CMK (cell line): ENCODE results near the gene MLH1.
"Not testable (repeated sequence)": the region's sequence is repeated elsewhere in the genome, so short reads cannot be mapped to it uniquely, and the experiment has no call there.

Experiments
- DNase-seq: peaks from one replicate; pipeline ENCODE4 v3.0.0-alpha.2; 2010; ENCODE audit warnings: low read depth

Gene MLH1

GRCh38 chr3:37039161-37039846 is 46.0 kb downstream of the MLH1 start:
- no peak for DNase-seq

DNA sequence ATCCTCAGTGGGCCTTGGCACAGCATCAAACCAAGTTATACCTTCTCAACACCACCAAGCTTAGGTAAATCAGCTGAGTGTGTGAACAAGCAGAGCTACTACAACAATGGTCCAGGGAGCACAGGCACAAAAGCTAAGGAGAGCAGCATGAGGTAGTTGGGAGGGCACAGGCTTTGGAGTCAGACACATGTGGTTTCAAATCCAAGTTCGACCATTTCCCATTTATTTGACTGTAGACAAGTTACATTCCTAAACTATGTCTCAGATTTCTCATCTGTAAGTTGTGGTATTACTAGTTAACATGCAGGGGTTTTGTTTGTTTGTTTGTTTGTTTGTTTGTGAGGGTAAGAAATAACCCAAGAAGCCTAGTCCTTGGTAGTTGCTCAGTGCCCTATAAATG is 46.9 kb downstream of the MLH1 start:
- DNase-seq: no peak

- no peak for DNase-seq
These were observed 48.4 kb downstream of the MLH1 start for GRCh38 chr3:37041546-37042195.

- not testable (repeated sequence) for DNase-seq
These were observed 49.4 kb downstream of the MLH1 start for GRCh38 chr3:37042712-37043111.

DNA sequence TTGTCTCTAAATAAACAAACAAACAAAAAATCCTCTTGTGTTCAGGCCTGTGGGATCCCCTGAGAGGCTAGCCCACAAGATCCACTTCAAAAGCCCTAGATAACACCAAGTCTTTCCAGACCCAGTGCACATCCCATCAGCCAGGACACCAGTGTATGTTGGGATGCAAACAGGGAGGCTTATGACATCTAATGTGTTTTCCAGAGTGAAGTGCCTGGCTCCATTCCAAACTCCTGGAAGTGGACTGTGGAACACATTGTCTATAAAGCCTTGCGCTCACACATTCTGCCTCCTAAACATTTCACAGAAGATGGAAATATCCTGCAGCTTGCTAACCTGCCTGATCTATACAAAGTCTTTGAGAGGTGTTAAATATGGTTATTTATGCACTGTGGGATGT is 57.0 kb downstream of the MLH1 start:
- no peak for DNase-seq

GRCh38 chr3:37052860-37053259 is 59.5 kb downstream of the MLH1 start:
- DNase-seq: no peak

GRCh38 chr3:37053337-37053736 is 60.0 kb downstream of the MLH1 start:
- DNase-seq: no peak

- no peak for DNase-seq
These were observed 60.4 kb downstream of the MLH1 start for GRCh38 chr3:37053753-37054152.

GRCh38 chr3:37054370-37054769 is 61.1 kb downstream of the MLH1 start:
- DNase-seq: no peak

GRCh38 chr3:37055077-37055476 is 61.8 kb downstream of the MLH1 start:
- DNase-seq: not testable (repeated sequence)

DNA sequence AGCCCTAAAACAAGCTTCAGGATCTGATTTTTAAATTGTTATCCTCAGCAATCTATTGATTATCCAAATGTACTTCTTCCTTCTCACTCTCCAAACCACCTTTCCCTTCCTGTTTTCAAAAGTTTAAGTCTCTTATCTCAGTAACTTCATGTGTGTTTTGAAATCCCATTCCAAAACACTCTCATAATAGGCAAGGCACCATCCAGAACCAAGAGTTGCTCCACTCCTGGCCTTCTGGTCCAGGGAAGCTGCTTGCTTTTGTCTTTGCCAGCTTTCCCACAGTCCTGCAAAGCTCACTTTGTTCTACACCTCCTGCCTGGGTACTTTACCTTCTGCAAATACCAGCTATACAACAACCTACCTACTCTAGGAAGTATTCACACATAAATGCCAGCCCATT is 63.5 kb downstream of the MLH1 start:
- DNase-seq: no peak

DNA sequence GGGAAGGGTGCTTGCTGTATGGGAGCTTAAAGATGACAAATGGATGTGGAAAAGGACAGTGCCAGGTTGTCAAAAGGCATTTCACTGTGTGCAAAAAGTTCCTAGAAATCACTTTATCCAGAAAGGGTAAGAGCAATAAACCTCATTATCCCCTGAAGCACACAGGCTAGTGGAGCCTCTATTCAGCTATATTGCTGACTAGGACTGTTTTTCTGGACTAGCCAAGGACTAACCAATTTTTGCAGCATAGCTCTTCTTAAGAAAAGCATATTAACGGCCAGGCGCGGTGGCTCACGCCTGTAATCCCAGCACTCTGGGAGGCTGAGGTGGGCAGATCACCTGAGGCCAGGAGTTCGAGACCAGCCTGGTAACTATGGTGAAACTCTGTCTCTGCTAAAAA is 64.8 kb downstream of the MLH1 start:
- no peak for DNase-seq

- DNase-seq: no peak
These were observed 71.4 kb downstream of the MLH1 start for GRCh38 chr3:37064747-37065146.

DNA sequence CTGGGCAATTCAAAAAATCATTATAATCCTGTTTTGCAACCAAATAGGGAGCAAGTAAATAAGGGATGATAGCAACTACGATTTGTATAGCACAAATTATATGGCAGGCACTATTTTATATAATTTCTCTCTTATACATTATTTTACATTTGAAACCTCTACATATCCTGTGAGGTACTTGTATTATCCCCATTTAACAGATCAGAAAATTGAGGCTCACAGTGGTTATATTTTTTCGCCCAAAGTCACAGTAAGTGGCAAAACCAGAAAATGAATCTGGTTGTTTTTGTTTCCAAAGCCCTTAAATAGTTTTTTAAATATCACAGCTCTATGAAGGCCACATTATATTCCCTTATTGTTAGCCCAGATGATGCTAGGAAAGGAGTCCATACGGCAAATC is 74.3 kb downstream of the MLH1 start:
- no peak for DNase-seq

DNA sequence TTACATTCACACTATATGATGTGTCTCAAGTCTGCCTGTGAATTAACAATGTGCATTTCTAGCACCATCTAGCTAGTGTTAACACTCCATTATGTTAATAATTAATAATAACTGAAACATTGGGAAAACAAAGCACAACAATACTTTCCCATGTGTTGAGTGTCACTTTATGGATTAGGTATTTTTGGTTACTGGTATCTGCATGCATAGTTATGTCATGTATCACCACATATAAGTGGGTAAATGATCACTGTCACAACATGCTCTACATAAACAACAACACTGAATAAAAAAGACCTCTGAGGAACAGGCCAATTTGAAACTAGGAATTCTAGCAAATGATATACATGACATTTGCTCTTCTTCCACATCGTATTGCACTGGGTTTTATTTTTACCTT is 74.7 kb downstream of the MLH1 start:
- no peak for DNase-seq

DNA sequence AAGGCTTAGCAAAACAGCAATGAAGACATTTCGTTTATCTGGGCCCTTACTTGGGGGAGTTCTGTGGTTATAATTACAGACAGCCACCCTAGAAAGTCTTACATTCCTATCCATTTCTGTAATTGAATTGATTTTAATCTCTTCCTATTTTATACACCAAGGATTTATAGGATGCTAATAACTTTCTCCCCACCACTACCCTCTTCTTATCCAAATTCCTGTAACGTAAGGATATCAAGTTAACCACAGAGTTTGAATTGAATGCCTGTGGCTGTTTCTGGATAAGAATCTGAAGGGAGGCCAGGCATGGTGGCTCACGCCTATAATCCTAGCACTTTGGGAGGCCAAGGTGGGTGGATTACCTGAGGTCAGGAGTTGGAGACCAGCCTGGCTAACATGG is 78.6 kb downstream of the MLH1 start:
- no peak for DNase-seq

DNA sequence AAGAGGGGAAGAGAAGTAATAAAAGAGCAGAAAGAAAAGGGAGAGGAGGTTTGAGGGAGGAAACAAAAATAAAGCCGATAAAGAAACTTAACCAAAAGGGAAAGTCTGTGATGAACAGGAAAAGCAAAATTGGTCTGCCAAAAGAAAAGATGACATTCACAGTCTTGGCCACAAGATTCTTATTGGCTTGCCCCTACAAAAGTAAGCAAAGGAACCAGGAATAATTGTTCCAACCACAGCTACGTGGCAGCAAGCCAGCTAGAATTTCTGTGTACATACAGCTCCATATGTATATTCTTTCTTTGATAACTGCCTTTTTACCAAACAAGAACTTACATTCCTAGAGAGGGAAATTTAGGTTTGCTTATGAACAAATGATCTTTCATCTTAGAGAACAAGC is 79.6 kb downstream of the MLH1 start:
- DNase-seq: peak; percentile 14

GRCh38 chr3:37074178-37074577 is 80.9 kb downstream of the MLH1 start:
- no peak for DNase-seq

GRCh38 chr3:37075955-37076354 is 82.6 kb downstream of the MLH1 start:
- DNase-seq: no peak

DNA sequence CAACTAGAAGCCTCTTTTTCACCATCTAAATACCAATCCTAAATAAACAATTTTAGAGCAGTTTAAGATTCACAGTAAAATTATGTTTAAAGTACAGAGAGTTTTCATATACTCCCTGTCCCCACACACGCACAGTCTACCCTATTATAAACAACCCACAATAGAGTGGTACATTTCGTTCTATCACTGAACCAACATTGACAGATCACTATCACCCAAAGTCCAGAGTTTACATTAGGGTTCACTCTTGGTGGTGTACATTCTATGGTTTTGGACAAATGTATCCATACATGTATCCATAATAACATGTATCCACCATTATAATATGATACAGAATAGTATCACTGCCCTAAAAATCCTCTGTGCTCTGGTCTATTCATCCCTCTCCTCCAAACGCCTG is 89.0 kb downstream of the MLH1 start:
- DNase-seq: no peak

DNA sequence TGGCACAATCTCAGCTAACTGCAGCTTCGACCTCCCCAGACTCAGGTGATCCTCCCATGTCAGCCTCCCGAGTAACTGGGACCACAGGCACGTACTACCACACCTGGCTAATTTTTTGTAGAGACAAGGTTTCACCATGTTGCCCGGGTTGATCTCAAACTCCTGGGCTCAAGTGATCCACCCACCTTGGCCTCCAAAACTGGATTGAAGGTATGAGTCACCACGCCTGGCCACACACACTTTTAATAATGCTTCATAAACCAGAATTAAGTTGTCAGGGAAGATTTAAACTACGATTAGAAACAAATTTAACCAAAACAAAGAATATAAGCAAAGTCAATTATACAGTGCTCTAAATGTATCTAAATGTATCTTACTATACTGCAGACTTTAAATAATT is 93.6 kb downstream of the MLH1 start:
- DNase-seq: no peak

DNA sequence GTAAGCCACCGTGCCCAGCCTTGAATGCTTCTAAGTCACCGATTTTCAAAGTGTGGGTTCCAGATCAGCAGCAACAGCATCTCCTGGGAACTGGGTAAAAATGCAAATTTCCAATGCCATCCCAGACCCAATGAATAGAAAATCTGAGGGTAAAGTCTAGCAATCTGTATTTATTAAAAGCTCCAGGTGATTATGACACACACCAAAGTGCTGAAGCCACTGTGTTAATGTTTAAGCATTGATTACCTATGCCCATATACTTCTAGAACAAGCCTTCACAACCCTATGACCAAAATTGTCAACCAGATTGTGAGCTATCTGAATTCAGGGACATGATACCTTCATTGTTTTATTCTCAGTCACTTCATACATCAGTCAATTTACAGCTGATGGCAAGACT is 94.6 kb downstream of the MLH1 start:
- DNase-seq: no peak

DNA sequence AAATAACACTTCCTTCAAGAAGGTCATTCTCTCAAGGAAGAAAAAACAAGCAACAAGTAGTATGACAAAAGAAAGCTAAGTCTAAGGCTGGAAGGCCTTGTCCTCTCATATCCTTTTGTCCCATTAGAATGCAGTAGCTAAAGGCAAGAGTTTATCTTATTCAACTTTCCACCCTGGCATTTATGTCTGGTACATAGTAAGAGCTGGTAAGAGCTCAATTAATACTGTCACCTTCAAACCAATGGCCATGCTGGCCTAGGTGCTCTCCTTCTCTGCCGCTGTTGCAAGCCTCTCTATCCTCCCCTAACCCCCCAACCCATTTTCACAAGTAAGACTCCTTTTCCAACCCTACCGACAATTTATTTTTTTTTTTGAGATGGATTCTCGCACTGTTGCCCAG is 99.2 kb downstream of the MLH1 start:
- no peak for DNase-seq

- DNase-seq: no peak
These were observed 100.2 kb downstream of the MLH1 start for GRCh38 chr3:37093481-37093880.
